Measurements from ENCODE around the gene CHRNE. TPM values are rescaled to one million over a fixed set of nuclear protein-coding genes. Genes with fewer than 3 reads are reported as not detected.

The CHRNE gene
- total and polyA plus RNA-seq, 2 of the 13 experiments (the other 11 are each of a cell fraction or from before 2014, with no cell fraction given): 0.53 to 0.59 TPM

- TF ChIP-seq ZBTB40 (IDR thresholded peaks at IDR 0.05) (no peak), ZBTB40 (CRISPR knock-in tag; IDR thresholded peaks at IDR 0.05) (peak; percentile 57; the same call in 1 of the 2 replicates), FOXP1 (IDR thresholded peaks at IDR 0.05) (no peak), FOXP1 (CRISPR knock-in tag; IDR thresholded peaks at IDR 0.05) (no peak), KDM5B (CRISPR knock-in tag; IDR thresholded peaks at IDR 0.05; ENCODE audit: borderline replicate concordance) (peak; percentile 81; the same call in 1 of the 2 replicates), JARID2 (CRISPR knock-in tag; IDR thresholded peaks at IDR 0.05; ENCODE audit: insufficient replicate concordance) (no peak), SMYD3 (CRISPR knock-in tag; IDR thresholded peaks at IDR 0.05) (no peak), THAP7 (CRISPR knock-in tag; IDR thresholded peaks at IDR 0.05) (no peak), ZNF484 (CRISPR knock-in tag; IDR thresholded peaks at IDR 0.05; ENCODE audit: borderline replicate concordance, low read depth) (no peak), ZNF574 (CRISPR knock-in tag; IDR thresholded peaks at IDR 0.05) (no peak; the same call in 1 of the 2 replicates), TOPORS (CRISPR knock-in tag; IDR thresholded peaks at IDR 0.05) (no peak), HNF1B (CRISPR knock-in tag; IDR thresholded peaks at IDR 0.05) (no peak), CREB1 (IDR thresholded peaks at IDR 0.05) (no peak), CREB1 (CRISPR knock-in tag; IDR thresholded peaks at IDR 0.05) (no peak), HNRNPH1 (optimal IDR thresholded peaks at IDR 0.05; ENCODE audit: low read depth, low read length) (no peak), ZNF891 (CRISPR knock-in tag; IDR thresholded peaks at IDR 0.05) (no peak)
These were observed 46.6 kb upstream of the CHRNE start (continued) for GRCh38 chr17:4949321-4950074.
